Spleen (tissue), 11 donors: ENCODE measurements around the gene POLR2H. TPM values are rescaled to one million over a fixed set of nuclear protein-coding genes. Genes with fewer than 3 reads are reported as not detected.

Experiments
- DNase-seq: peaks from one replicate; pipeline ENCODE4 v3.0.0-alpha.2; 2020
- H3K27ac ChIP-seq, 8 donors: fragments of 200-600 bp; sonication (generic) in 7 of 8; 1 replicate in 4 of 8; 2 replicates in 4 of 8; pipeline versions ENCODE4 v1.5.0 to v1.8.0; 2016 to 2021; ENCODE audit warnings: inconsistent platforms in 4 of 8, mild to moderate bottlenecking in 4 of 8, moderate library complexity in 1 of 8
- H3K27me3 ChIP-seq, 7 donors: fragments of 200-600 bp; sonication (generic) in 6 of 7; replicated peaks in 1 of 7; 1 replicate in 4 of 7; 2 replicates in 3 of 7; pipeline versions ENCODE4 v1.5.0 to v1.8.0; 2016 to 2021; ENCODE audit warnings: inconsistent platforms in 3 of 7, mild to moderate bottlenecking in 1 of 7
- H3K36me3 ChIP-seq, 6 donors: fragments of 200-600 bp; sonication (generic) in 5 of 6; 1 replicate in 4 of 6; 2 replicates in 2 of 6; pipeline versions ENCODE4 v1.5.0 to v1.8.0; 2016 to 2021; ENCODE audit warnings: inconsistent platforms in 2 of 6
- H3K4me1 ChIP-seq, 6 donors: fragments of 200-600 bp; sonication (generic) in 5 of 6; 1 replicate in 3 of 6; 2 replicates in 3 of 6; pipeline versions ENCODE4 v1.5.0 to v1.8.0; 2016 to 2021; ENCODE audit warnings: inconsistent platforms in 3 of 6
- H3K4me3 ChIP-seq, 8 donors: fragments of 200-600 bp; sonication (generic) in 7 of 8; 1 replicate in 4 of 8; 2 replicates in 4 of 8; pipeline versions ENCODE4 v1.5.0 to v1.8.0; 2016 to 2021; ENCODE audit warnings: inconsistent platforms in 4 of 8, mild to moderate bottlenecking in 4 of 8, moderate library complexity in 2 of 8
- H3K9me3 ChIP-seq, 8 donors: fragments of 200-600 bp; sonication (generic) in 7 of 8; 1 replicate in 4 of 8; 2 replicates in 4 of 8; pipeline versions ENCODE4 v1.5.0 to v1.8.0; 2016 to 2021; ENCODE audit warnings: inconsistent platforms in 4 of 8
- CTCF ChIP-seq, 11 experiments: fragments of 200-600 bp in 7 of 11; fragments of 450-650 bp in 4 of 11; sonication (generic) in 4 of 11; IDR thresholded peaks in 8 of 11; conservative IDR thresholded peaks in 3 of 11; 1 replicate in 7 of 11; 2 replicates in 4 of 11; pipeline versions ENCODE4 v1.4.0 to v1.8.0; 2016 to 2021; ENCODE audit warnings: antibody characterized with exemption in 11 of 11, inconsistent platforms in 4 of 11, mild to moderate bottlenecking in 1 of 11
- POLR2A ChIP-seq, 3 donors: fragments of 450-650 bp; IDR thresholded peaks; one replicate each; pipeline ENCODE4 v1.5.1; 2017; ENCODE audit warnings: antibody characterized with exemption in 3 of 3, mild to moderate bottlenecking in 1 of 3
- POLR2AphosphoS5 ChIP-seq, 3 donors: sonication (generic); formaldehyde crosslinking; IDR thresholded peaks; one replicate each; pipeline ENCODE4 v1.5.1; 2017; ENCODE audit warnings: antibody characterized with exemption in 3 of 3
- WGBS, 5 donors: extraction: QIAGEN DNeasy Blood & Tissue Kit in 3 of 5; methylation state at CpG; one replicate each; pipeline versions ENCODE4 v1.1.5 to v1.1.7; 2013 to 2018; 5-methylcytosine and 5-hydroxymethylcytosine counted together
- intact Hi-C: fragments of 100-400 bp; cut with DNase I; formaldehyde crosslinking; loops from one replicate; pipeline ENCODE4 v1.15.0; 2023; ENCODE audit warnings: low total_unique reads
- polyA plus RNA-seq, 3 donors: library from polyadenylated mRNA; stranded (reverse); fragments of 200-250 nt; gene quantifications; one replicate each; pipeline ENCODE4 v1.2.1, GENCODE V29; 2013
- total RNA-seq, 7 donors: library from RNA; depleted of rRNA in 3 of 7; stranded (reverse); fragments of >200 nt in 3 of 7; fragmentation: NEBNext Ultra II Directional in 4 of 7; extraction: Animal tissue kit (Norgen Biotek cat#: 25700) in 4 of 7; gene quantifications; one replicate each; pipeline versions ENCODE4 v1.1.0 to v1.2.1, GENCODE V29; 2016 to 2021
- donor health status: healthy with polysubstance abuse.
- donor health status: DM: no; HTN: no; CAD: no; lungs with moderate emphysema.
- donor health status: DM: no; HTN: no; CAD: no.
- donor health status: Bipolar disorder and iron deficiency.
- donor health status: healthy.
- donor health status: DM: no; HTN: no; CAD: no.
- donor health status: DM: yes; HTN: yes; CAD: no.

POLR2H gene
- total and polyA plus RNA-seq, 10 donors, result 42.5 to 139 (median 86.6) TPM

GRCh38 chr3:184341925-184342324, 19.6 kb upstream of the POLR2H start:
- 83 to 99% (median 95%) methylated on average over 7 of the region's 7 CpGs for WGBS, 5 donors
- Histone ChIP-seq H3K4me1 (peaks cover 4 to 43% (median 26%) of the 10 kb centered on the region in 6 donors), H3K27me3 (peaks cover 0 to 5% (median 0%) of the 10 kb centered on the region in 7 donors), H3K36me3 (peaks cover 0 to 48% (median 24%) of the 10 kb centered on the region in 6 donors), H3K27ac (no peak overlapping the region), H3K9me3 (no peaks in the 10 kb centered on the region), H3K4me3 (no peak overlapping the region)
- intact Hi-C loops, result no loop called here
- DNase-seq, result no peak
- TF ChIP-seq CTCF (IDR thresholded peaks at IDR 0.05 in 8 of 11, conservative IDR thresholded peaks at IDR 0.05 in 3 of 11) (no peak), POLR2AphosphoS5 (IDR thresholded peaks at IDR 0.05) (no peak), POLR2A (IDR thresholded peaks at IDR 0.05) (no peak)

- Histone ChIP-seq H3K9me3 (no peaks in the 10 kb centered on the region), H3K4me3 (no peak overlapping the region), H3K4me1 (peaks cover 0 to 29% (median 15%) of the 10 kb centered on the region in 6 donors), H3K36me3 (peaks cover 0 to 48% (median 24%) of the 10 kb centered on the region in 6 donors), H3K27ac (no peak overlapping the region), H3K27me3 (peaks cover 0 to 4% (median 0%) of the 10 kb centered on the region in 7 donors)
- no peak for TF ChIP-seq POLR2A (IDR thresholded peaks at IDR 0.05)
- TF ChIP-seq POLR2AphosphoS5 (IDR thresholded peaks at IDR 0.05), result no peak
- no peak for TF ChIP-seq CTCF (IDR thresholded peaks at IDR 0.05 in 8 of 11, conservative IDR thresholded peaks at IDR 0.05 in 3 of 11)
- intact Hi-C loops, result no loop called here
- no peak for DNase-seq
- WGBS, 5 donors, result 83 to 95% (median 88%) methylated on average over 5 of the region's 5 CpGs
Measured at GRCh38 chr3:184343200-184343876, 18.2 kb upstream of the POLR2H start.

GRCh38 chr3:184344579-184345316, 16.8 kb upstream of the POLR2H start:
- intact Hi-C loops, result no loop called here
- H3K27ac ChIP-seq, result peak overlapping the region in 4 of 8 donors; percentile 28 to 54 (median 34)

GRCh38 chr3:184345317-184346144, 16.0 kb upstream of the POLR2H start:
- no peak for DNase-seq
- Histone ChIP-seq H3K9me3 (no peaks in the 10 kb centered on the region), H3K27me3 (no peaks in the 10 kb centered on the region), H3K36me3 (peaks cover 0 to 43% (median 24%) of the 10 kb centered on the region in 6 donors), H3K4me3 (no peak overlapping the region), H3K4me1 (peaks cover 0 to 19% (median 10%) of the 10 kb centered on the region in 6 donors), H3K27ac (peak overlapping the region in 5 of 8 donors; percentile 28 to 54 (median 37))
- intact Hi-C loops, result no loop called here
- TF ChIP-seq POLR2A (IDR thresholded peaks at IDR 0.05) (no peak), POLR2AphosphoS5 (IDR thresholded peaks at IDR 0.05) (peak in 2 of 3 donors; percentile 35 to 53), CTCF (IDR thresholded peaks at IDR 0.05 in 8 of 11, conservative IDR thresholded peaks at IDR 0.05 in 3 of 11) (peak in 8 of 11 experiments; percentile 19 to 63 (median 42))
- 52 to 66% (median 61%) methylated on average over 14 of the region's 14 CpGs for WGBS, 5 donors

More at GRCh38 chr3:184344579-184345316, 16.8 kb upstream of the POLR2H start:
- Histone ChIP-seq H3K4me1 (peaks cover 0 to 21% (median 10%) of the 10 kb centered on the region in 6 donors), H3K4me3 (no peak overlapping the region), H3K27me3 (no peaks in the 10 kb centered on the region), H3K36me3 (peaks cover 0 to 44% (median 24%) of the 10 kb centered on the region in 6 donors), H3K9me3 (no peaks in the 10 kb centered on the region)
- TF ChIP-seq POLR2A (IDR thresholded peaks at IDR 0.05), result no peak
- peak in 1 of 3 donors; percentile 40 for TF ChIP-seq POLR2AphosphoS5 (IDR thresholded peaks at IDR 0.05)
- no peak for DNase-seq
- 83 to 93% (median 91%) methylated on average over 14 to 24 of the region's 24 CpGs for WGBS, 5 donors
